ENCODE measurements around the gene ARHGEF7.
"Not testable (repeated sequence)": the region's sequence is repeated elsewhere in the genome, so short reads cannot be mapped to it uniquely, and the experiment has no call there.

Gene ARHGEF7

GRCh38 chr13:111115061-111115964, at the start of gene ARHGEF7:
Gene ARHGEF7 (plus strand): TSS chr13:111115310. CDS start chr13:111115527, 217 bp downstream.
- peak; percentile 48 for DNase-seq (ENCODE audit: low spot score)

DNA sequence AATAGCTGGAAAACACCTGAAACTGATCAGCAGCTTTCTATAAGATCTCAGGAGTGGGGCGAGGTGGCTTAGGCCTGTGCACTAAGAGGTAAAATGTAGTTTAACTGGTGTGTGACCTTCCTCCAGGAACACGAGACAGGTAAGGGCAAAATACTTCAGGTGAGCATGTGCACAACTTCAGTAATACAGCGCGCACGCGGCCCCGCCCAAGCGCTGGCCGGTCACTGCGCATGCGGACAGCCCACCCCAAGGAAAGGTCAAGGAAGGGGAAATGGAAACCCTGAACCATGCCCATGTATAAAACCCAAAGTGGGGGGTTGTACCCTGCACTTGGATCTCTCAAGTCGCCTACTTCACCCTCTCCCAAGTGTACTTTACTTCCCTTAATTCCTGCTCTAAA, 49.4 kb upstream of the ARHGEF7 start:
- DNase-seq (ENCODE audit: low spot score): no peak

- DNase-seq (ENCODE audit: low spot score): no peak
Observed at GRCh38 chr13:111066544-111066943, 48.6 kb upstream of the ARHGEF7 start.

DNA sequence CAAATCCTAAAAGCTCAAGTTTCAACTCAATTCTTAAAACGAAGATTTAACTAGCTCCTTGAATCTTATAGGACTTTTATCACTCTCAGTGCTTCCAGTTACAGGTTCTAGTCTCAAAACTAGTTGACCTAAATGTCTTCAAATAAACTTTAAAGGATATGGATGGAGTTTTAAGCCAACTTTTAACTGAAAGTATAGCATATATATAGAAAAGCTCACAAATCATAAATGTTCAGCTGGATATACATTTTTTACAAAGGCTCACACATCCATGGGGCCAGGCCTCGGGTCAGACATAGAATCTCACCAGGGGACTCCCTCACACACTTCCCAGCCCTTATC, 47.1 kb upstream of the ARHGEF7 start:
- DNase-seq (ENCODE audit: low spot score): no peak

DNA sequence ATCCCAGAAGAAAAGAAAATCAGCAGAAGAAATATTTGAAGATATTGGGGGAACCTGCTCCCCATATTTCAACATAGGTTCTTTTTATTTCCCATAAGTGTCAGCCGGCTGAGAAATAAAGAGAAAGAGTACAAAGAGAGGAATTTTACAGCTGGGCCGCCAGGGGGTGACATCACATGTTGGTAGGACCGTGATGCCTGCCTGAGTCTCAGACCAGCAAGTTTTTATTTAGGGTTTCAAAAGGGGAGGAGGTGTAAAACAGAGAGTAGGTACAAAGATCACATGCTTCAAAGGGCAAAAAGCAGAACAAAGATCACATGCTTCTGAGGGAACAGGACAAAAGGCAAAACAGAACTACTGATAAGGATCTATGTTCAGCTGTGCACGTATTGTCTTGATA, 44.0 kb upstream of the ARHGEF7 start:
- DNase-seq (ENCODE audit: low spot score): not testable (repeated sequence)

GRCh38 chr13:111071526-111071925, 43.6 kb upstream of the ARHGEF7 start:
- DNase-seq (ENCODE audit: low spot score): not testable (repeated sequence)

DNA sequence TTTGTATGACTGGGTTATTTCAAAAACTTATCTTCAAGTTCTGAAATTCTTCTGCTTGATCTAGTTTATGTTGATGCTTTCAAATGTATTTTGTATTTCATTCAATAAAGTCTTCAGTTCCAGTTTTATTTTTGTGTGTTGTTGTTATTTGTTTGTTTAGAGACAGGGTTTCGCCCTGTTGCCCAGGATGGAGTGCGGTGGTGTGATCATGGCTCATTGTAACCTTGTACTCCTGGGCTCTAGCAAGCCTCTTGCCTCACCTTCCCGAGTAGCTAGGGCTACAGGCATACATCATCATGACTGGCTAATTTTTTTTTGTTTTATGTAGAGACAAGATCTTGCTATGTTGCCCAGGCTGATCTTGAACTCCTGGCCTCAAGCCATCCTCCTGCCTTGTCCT, 40.3 kb upstream of the ARHGEF7 start:
- no peak for DNase-seq (ENCODE audit: low spot score)

GRCh38 chr13:111076155-111077013, 38.7 kb upstream of the ARHGEF7 start:
- no peak for DNase-seq (ENCODE audit: low spot score)

GRCh38 chr13:111079375-111079774, 35.7 kb upstream of the ARHGEF7 start:
- no peak for DNase-seq (ENCODE audit: low spot score)

- DNase-seq (ENCODE audit: low spot score): no peak
Observed at GRCh38 chr13:111080642-111081041, 34.5 kb upstream of the ARHGEF7 start.

DNA sequence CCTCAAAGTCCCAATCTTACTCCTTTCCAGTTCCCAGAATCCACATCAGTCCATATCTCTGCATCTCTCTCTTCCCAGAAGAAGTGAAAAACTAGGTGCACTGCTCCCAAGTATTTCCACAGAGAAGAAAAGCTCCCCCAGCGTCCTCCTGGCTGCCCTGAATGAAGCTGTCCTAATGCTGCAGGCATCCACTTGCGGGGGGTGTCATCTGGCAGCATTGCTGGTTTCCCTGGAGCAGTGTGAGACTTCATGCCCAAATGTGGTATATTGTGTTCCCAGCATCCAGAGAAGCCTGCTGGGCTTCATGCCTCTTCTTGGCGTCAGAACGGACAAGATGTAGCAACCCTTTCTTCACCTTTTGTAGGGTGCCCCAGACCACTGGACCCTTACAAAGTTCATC, 32.9 kb upstream of the ARHGEF7 start:
- DNase-seq (ENCODE audit: low spot score): no peak

DNA sequence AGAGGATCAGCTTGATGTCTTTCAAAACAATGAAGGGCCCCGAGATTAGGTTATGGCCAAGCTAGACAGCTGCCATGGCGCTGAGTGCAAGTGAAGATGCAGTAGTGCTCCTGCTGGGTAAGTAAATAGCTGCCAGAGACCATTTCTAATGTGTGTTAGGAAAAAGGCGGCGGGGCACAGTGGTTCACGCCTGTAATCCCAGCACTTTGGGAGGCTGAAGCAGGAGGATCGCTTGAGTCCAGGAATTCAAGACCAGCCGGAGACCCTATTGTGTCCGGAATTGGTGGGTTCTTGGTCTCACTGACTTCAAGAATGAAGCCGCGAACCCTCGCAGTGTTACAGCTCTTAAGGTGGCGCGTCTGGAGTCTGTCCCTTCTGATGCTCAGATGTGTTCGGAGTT, 32.3 kb upstream of the ARHGEF7 start:
- DNase-seq (ENCODE audit: low spot score): not testable (repeated sequence)

- DNase-seq (ENCODE audit: low spot score): not testable (repeated sequence)
Observed at GRCh38 chr13:111083693-111084092, 31.4 kb upstream of the ARHGEF7 start.

GRCh38 chr13:111090169-111090568, 24.9 kb upstream of the ARHGEF7 start:
- no peak for DNase-seq (ENCODE audit: low spot score)

- DNase-seq (ENCODE audit: low spot score): no peak
Observed at GRCh38 chr13:111092685-111093084, 22.4 kb upstream of the ARHGEF7 start.

- no peak for DNase-seq (ENCODE audit: low spot score)
Observed at GRCh38 chr13:111093136-111093535, 22.0 kb upstream of the ARHGEF7 start.

DNA sequence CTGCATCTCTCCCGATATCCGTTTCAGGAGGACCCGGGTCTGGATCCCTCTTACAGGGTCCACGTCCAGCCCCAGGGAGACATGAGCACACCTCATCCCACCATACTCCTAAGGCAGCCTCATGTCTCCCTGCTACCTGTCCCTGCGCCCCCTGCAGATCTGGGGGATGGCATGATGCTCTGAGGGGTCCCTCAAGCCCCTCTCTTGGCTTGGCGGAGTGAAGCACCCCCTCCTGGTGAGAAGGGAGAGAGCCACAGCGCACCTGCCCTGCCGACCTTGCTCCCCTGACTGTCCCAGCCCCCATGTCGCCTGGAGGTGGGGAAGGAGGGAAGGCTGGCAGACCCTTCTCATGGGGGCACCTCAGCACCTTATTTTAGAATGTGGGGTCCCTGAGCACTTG, 21.5 kb upstream of the ARHGEF7 start:
- DNase-seq (ENCODE audit: low spot score): no peak

DNA sequence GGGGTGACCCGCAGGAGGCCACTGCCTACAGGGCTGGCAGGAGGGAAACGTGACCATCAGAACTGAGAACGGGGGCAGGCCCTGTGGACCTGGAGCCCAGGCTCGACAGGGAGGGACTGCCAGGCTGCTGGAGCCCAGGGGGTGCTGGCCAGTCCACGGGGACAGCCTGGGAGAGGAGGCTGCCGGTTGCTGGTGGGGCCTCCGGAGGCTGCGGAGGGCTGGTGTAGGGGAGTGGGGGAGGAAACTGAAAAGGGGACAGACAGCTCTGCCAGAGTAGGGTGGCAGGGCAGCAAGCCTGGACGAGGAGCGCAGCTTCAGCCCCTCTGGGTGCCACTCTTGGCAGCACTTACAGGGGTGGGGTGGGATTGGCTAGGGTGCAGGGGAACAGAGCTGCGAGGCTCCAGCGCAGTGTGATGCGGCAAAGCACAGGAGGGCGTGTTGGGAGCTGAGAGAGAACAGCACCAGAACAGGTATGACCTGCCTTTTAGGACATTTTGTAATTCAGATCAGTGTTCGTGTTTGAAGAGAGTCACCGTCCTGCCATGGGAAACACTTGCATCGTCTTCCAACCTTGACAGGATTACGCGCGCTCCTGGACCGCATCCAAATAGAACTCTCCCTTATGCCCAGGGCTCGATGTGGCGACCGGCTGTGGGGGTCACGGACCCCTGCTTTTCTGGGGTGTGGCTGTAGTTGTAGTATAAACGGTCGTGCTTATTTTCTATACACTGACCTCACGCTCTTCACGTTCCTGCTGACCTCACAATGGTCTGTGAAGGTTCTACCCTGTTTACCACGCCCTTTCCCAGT, 19.9 kb upstream of the ARHGEF7 start:
- no peak for DNase-seq (ENCODE audit: low spot score)

GRCh38 chr13:111095911-111096501, 19.1 kb upstream of the ARHGEF7 start:
- no peak for DNase-seq (ENCODE audit: low spot score)

GRCh38 chr13:111099290-111099689, 15.8 kb upstream of the ARHGEF7 start:
- DNase-seq (ENCODE audit: low spot score): no peak

GRCh38 chr13:111110054-111110453, 5.1 kb upstream of the ARHGEF7 start:
- DNase-seq (ENCODE audit: low spot score): no peak
